Upper lobe of left lung (tissue), 4 donors: ENCODE measurements around the gene TBX4.

Experiments
- EP300 ChIP-seq, 4 donors: sonication (generic); formaldehyde crosslinking; IDR thresholded peaks; one replicate each; pipeline ENCODE4 v1.5.1; 2017; ENCODE audit warnings: antibody characterized with exemption in 4 of 4, control low read depth in 2 of 4
- POLR2A ChIP-seq, 4 donors: fragments of 450-650 bp; IDR thresholded peaks; one replicate each; pipeline ENCODE4 v1.5.1; 2016 to 2017; ENCODE audit warnings: antibody characterized with exemption in 4 of 4, mild to moderate bottlenecking in 2 of 4
- POLR2AphosphoS5 ChIP-seq, 2 donors: sonication (generic); formaldehyde crosslinking; IDR thresholded peaks; one replicate each; pipeline ENCODE4 v1.5.1; 2017; ENCODE audit warnings: antibody characterized with exemption in 2 of 2
- TF ChIP-seq, protein P1 (sequence below), 6 experiments: fragments of 450-650 bp in 4 of 6; fragments of 200-600 bp in 2 of 6; sonication (generic) in 2 of 6; IDR thresholded peaks; one replicate each; pipeline ENCODE4 v1.5.1; 2016 to 2019; ENCODE audit warnings: antibody characterized with exemption in 6 of 6

DNA sequence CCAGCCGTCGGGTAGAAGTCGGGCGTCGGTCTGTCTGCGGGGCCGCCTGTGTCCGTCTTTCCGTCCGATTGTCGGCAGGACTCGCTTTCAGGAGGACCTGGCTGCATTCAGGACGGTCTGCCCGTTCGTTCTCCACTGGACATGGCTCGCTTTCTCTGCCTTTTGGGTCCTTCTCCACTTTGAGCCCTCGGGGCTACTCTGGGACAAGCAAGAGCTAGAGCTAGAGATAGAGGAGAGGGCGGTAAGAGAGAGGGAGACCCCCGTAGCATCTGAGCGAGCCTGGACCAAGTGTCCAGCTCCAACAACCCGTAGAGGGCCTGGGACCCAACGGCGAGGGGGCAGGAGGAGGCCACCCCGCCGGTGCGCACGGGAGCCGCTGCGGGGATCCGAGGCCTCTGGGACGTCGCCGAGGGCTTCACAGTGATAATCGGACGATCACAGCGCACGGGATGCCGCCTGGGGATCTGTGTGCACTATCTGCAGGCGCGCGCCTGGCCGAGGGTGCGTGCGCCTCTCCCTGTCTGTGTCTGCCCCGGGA is 4.5 kb downstream of the TBX4 start:
- TF ChIP-seq, protein P1, sequence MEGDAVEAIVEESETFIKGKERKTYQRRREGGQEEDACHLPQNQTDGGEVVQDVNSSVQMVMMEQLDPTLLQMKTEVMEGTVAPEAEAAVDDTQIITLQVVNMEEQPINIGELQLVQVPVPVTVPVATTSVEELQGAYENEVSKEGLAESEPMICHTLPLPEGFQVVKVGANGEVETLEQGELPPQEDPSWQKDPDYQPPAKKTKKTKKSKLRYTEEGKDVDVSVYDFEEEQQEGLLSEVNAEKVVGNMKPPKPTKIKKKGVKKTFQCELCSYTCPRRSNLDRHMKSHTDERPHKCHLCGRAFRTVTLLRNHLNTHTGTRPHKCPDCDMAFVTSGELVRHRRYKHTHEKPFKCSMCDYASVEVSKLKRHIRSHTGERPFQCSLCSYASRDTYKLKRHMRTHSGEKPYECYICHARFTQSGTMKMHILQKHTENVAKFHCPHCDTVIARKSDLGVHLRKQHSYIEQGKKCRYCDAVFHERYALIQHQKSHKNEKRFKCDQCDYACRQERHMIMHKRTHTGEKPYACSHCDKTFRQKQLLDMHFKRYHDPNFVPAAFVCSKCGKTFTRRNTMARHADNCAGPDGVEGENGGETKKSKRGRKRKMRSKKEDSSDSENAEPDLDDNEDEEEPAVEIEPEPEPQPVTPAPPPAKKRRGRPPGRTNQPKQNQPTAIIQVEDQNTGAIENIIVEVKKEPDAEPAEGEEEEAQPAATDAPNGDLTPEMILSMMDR (IDR thresholded peaks at IDR 0.05): no peak
- TF ChIP-seq POLR2A (IDR thresholded peaks at IDR 0.05) (no peak), POLR2AphosphoS5 (IDR thresholded peaks at IDR 0.05) (no peak), EP300 (IDR thresholded peaks at IDR 0.05) (no peak)
